HepG2 (cell line): ENCODE results near the gene NRL. TPM values are rescaled to one million over a fixed set of nuclear protein-coding genes. Genes with fewer than 3 reads are reported as not detected.

ENCODE experiments used
- MIER3 ChIP-seq: IDR thresholded peaks from 2 replicates; pipeline ENCODE4 v1.6.1; 2016; ENCODE audit warnings: missing compliant biosample characterization, borderline replicate concordance
- NONO ChIP-seq, 2 experiments: fragments of 450-650 bp in 1 of 2; sonication (generic) in 1 of 2; formaldehyde crosslinking in 1 of 2; IDR thresholded peaks in 1 of 2; conservative IDR thresholded peaks in 1 of 2; 2 replicates each; pipeline versions ENCODE4 v1.6.1 to v1.8.0; 2017 to 2022; ENCODE audit warnings: mild to moderate bottlenecking in 1 of 2, missing genetic modification reagents in 1 of 2, moderate library complexity in 1 of 2
- RFX3 ChIP-seq: IDR thresholded peaks from 2 replicates; pipeline ENCODE4 v1.6.1; 2016; ENCODE audit warnings: missing biosample characterization, missing genetic modification reagents
- RFXAP ChIP-seq: sonication (generic); formaldehyde crosslinking; IDR thresholded peaks from 2 replicates; pipeline ENCODE4 v1.4.0; 2020; ENCODE audit warnings: missing genetic modification reagents, borderline replicate concordance
- ZNF207 ChIP-seq: fragments of 450-650 bp; IDR thresholded peaks from 2 replicates; pipeline ENCODE4 v1.6.1; 2016; ENCODE audit warnings: antibody characterized with exemption, borderline replicate concordance
- ZNF607 ChIP-seq: sonication (generic); formaldehyde crosslinking; IDR thresholded peaks from 2 replicates; pipeline ENCODE4 v1.5.1; 2020; ENCODE audit warnings: missing genetic modification reagents, mild to moderate bottlenecking, borderline replicate concordance
- ZNF713 ChIP-seq: sonication (generic); formaldehyde crosslinking; IDR thresholded peaks from 2 replicates; pipeline ENCODE4 v1.4.0; 2020; ENCODE audit warnings: mild to moderate bottlenecking, missing genetic modification reagents
- polyA plus RNA-seq, 8 experiments: library from polyadenylated mRNA; depleted of rRNA in 3 of 8; stranded (reverse) in 7 of 8; unstranded in 1 of 8; fragments of >200 nt; fragmentation: Illumina TruSeq in 4 of 8; extraction: Trizol in 4 of 8; gene quantifications; 2 replicates each; pipeline versions ENCODE4 v1.2.1 to v1.2.3, GENCODE V29; 2011 to 2016; ENCODE audit warnings: low read depth in 4 of 8, missing spikeins in 1 of 8, mixed read lengths in 1 of 8; ENCODE audit not compliant: insufficient read depth in 1 of 8
- total RNA-seq, 5 experiments: library from RNA; depleted of rRNA; stranded (reverse); fragments of >200 nt; fragmentation: Illumina TruSeq; extraction: Trizol; gene quantifications; 2 replicates each; pipeline ENCODE4 v1.2.3, GENCODE V29; 2016; ENCODE audit warnings: low read depth in 1 of 5
- TF ChIP-seq, protein P1 (sequence below): sonication (generic); formaldehyde crosslinking; IDR thresholded peaks from 2 replicates; pipeline ENCODE4 v1.4.0; 2020; ENCODE audit warnings: mild to moderate bottlenecking, missing genetic modification reagents
- TF ChIP-seq, protein P2 (sequence below): sonication (generic); formaldehyde crosslinking; IDR thresholded peaks from 2 replicates; pipeline ENCODE4 v1.9.0; 2021; ENCODE audit warnings: missing genetic modification reagents, mild to moderate bottlenecking, borderline replicate concordance
- TF ChIP-seq, protein P3 (sequence below): IDR thresholded peaks from 2 replicates; pipeline ENCODE4 v1.6.1; 2016; ENCODE audit warnings: missing compliant biosample characterization, missing genetic modification reagents, borderline replicate concordance
- TF ChIP-seq, protein P4 (sequence below), 2 experiments: sonication (generic) in 1 of 2; formaldehyde crosslinking in 1 of 2; IDR thresholded peaks; 2 replicates each; pipeline versions ENCODE4 v1.5.1 to v1.6.1; 2011 to 2020; ENCODE audit warnings: borderline replicate concordance in 1 of 2, low read depth in 1 of 2, low read length in 1 of 2, mild to moderate bottlenecking in 1 of 2, missing genetic modification reagents in 1 of 2, moderate library complexity in 1 of 2
- TF ChIP-seq, protein P5 (sequence below): sonication (generic); formaldehyde crosslinking; IDR thresholded peaks from 2 replicates; pipeline ENCODE4 v1.4.0; 2020; ENCODE audit warnings: missing genetic modification reagents
- TF ChIP-seq, protein P6 (sequence below): sonication (generic); formaldehyde crosslinking; IDR thresholded peaks from 2 replicates; pipeline ENCODE4 v1.5.1; 2020; ENCODE audit warnings: mild to moderate bottlenecking, missing genetic modification reagents, moderate library complexity

The NRL gene
- total and polyA plus RNA-seq, 2 of the 13 experiments (the other 11 are each of a cell fraction or from before 2014, with no cell fraction given): 2.5 to 4.7 TPM

- TF ChIP-seq, protein P1, sequence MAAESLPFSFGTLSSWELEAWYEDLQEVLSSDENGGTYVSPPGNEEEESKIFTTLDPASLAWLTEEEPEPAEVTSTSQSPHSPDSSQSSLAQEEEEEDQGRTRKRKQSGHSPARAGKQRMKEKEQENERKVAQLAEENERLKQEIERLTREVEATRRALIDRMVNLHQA (CRISPR knock-in tag): no peak
- TF ChIP-seq, protein P2, sequence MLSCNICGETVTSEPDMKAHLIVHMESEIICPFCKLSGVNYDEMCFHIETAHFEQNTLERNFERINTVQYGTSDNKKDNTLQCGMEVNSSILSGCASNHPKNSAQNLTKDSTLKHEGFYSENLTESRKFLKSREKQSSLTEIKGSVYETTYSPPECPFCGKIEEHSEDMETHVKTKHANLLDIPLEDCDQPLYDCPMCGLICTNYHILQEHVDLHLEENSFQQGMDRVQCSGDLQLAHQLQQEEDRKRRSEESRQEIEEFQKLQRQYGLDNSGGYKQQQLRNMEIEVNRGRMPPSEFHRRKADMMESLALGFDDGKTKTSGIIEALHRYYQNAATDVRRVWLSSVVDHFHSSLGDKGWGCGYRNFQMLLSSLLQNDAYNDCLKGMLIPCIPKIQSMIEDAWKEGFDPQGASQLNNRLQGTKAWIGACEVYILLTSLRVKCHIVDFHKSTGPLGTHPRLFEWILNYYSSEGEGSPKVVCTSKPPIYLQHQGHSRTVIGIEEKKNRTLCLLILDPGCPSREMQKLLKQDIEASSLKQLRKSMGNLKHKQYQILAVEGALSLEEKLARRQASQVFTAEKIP (CRISPR knock-in tag): no peak
- no peak for TF ChIP-seq ZNF713 (CRISPR knock-in tag)
- TF ChIP-seq ZNF207: no peak
- TF ChIP-seq, protein P3, sequence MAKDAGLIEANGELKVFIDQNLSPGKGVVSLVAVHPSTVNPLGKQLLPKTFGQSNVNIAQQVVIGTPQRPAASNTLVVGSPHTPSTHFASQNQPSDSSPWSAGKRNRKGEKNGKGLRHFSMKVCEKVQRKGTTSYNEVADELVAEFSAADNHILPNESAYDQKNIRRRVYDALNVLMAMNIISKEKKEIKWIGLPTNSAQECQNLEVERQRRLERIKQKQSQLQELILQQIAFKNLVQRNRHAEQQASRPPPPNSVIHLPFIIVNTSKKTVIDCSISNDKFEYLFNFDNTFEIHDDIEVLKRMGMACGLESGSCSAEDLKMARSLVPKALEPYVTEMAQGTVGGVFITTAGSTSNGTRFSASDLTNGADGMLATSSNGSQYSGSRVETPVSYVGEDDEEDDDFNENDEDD (CRISPR knock-in tag): no peak
- 0 out of 2 replicates have a peak, but pooled peaks have one; percentile 32 for TF ChIP-seq RFXAP
- TF ChIP-seq MIER3: no peak
- no peak for TF ChIP-seq NONO (IDR thresholded peaks at IDR 0.05)
- no peak for TF ChIP-seq NONO (CRISPR knock-in tag; conservative IDR thresholded peaks at IDR 0.05)
- TF ChIP-seq, protein P4, sequence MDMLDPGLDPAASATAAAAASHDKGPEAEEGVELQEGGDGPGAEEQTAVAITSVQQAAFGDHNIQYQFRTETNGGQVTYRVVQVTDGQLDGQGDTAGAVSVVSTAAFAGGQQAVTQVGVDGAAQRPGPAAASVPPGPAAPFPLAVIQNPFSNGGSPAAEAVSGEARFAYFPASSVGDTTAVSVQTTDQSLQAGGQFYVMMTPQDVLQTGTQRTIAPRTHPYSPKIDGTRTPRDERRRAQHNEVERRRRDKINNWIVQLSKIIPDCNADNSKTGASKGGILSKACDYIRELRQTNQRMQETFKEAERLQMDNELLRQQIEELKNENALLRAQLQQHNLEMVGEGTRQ (IDR thresholded peaks at IDR 0.05; ENCODE audit: low read depth, low read length): no peak
- TF ChIP-seq, protein P4 (CRISPR knock-in tag; IDR thresholded peaks at IDR 0.05; ENCODE audit: borderline replicate concordance): no peak
- no peak for TF ChIP-seq ZNF607 (CRISPR knock-in tag)
- TF ChIP-seq, protein P5, sequence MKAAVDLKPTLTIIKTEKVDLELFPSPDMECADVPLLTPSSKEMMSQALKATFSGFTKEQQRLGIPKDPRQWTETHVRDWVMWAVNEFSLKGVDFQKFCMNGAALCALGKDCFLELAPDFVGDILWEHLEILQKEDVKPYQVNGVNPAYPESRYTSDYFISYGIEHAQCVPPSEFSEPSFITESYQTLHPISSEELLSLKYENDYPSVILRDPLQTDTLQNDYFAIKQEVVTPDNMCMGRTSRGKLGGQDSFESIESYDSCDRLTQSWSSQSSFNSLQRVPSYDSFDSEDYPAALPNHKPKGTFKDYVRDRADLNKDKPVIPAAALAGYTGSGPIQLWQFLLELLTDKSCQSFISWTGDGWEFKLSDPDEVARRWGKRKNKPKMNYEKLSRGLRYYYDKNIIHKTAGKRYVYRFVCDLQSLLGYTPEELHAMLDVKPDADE (CRISPR knock-in tag): no peak
- TF ChIP-seq, protein P6, sequence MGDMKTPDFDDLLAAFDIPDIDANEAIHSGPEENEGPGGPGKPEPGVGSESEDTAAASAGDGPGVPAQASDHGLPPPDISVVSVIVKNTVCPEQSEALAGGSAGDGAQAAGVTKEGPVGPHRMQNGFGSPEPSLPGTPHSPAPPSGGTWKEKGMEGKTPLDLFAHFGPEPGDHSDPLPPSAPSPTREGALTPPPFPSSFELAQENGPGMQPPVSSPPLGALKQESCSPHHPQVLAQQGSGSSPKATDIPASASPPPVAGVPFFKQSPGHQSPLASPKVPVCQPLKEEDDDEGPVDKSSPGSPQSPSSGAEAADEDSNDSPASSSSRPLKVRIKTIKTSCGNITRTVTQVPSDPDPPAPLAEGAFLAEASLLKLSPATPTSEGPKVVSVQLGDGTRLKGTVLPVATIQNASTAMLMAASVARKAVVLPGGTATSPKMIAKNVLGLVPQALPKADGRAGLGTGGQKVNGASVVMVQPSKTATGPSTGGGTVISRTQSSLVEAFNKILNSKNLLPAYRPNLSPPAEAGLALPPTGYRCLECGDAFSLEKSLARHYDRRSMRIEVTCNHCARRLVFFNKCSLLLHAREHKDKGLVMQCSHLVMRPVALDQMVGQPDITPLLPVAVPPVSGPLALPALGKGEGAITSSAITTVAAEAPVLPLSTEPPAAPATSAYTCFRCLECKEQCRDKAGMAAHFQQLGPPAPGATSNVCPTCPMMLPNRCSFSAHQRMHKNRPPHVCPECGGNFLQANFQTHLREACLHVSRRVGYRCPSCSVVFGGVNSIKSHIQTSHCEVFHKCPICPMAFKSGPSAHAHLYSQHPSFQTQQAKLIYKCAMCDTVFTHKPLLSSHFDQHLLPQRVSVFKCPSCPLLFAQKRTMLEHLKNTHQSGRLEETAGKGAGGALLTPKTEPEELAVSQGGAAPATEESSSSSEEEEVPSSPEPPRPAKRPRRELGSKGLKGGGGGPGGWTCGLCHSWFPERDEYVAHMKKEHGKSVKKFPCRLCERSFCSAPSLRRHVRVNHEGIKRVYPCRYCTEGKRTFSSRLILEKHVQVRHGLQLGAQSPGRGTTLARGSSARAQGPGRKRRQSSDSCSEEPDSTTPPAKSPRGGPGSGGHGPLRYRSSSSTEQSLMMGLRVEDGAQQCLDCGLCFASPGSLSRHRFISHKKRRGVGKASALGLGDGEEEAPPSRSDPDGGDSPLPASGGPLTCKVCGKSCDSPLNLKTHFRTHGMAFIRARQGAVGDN: no peak
- no peak for TF ChIP-seq RFX3
Observed at GRCh38 chr14:24074625-24075484, 39.9 kb downstream of the NRL start (continued).
